GM12801 (cell line): ENCODE measurements around the gene RNF144A.

Source experiments
- TF ChIP-seq, protein P1 (sequence below): IDR thresholded peaks from one replicate; pipeline ENCODE4 v1.5.1; 2011; ENCODE audit warnings: control low read depth; ENCODE audit not compliant: insufficient read length; ENCODE audit errors: extremely low read depth

RNF144A gene

GRCh38 chr2:6920743-6921064, 3.5 kb downstream of the RNF144A start:
- TF ChIP-seq, protein P1, sequence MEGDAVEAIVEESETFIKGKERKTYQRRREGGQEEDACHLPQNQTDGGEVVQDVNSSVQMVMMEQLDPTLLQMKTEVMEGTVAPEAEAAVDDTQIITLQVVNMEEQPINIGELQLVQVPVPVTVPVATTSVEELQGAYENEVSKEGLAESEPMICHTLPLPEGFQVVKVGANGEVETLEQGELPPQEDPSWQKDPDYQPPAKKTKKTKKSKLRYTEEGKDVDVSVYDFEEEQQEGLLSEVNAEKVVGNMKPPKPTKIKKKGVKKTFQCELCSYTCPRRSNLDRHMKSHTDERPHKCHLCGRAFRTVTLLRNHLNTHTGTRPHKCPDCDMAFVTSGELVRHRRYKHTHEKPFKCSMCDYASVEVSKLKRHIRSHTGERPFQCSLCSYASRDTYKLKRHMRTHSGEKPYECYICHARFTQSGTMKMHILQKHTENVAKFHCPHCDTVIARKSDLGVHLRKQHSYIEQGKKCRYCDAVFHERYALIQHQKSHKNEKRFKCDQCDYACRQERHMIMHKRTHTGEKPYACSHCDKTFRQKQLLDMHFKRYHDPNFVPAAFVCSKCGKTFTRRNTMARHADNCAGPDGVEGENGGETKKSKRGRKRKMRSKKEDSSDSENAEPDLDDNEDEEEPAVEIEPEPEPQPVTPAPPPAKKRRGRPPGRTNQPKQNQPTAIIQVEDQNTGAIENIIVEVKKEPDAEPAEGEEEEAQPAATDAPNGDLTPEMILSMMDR: no peak

DNA sequence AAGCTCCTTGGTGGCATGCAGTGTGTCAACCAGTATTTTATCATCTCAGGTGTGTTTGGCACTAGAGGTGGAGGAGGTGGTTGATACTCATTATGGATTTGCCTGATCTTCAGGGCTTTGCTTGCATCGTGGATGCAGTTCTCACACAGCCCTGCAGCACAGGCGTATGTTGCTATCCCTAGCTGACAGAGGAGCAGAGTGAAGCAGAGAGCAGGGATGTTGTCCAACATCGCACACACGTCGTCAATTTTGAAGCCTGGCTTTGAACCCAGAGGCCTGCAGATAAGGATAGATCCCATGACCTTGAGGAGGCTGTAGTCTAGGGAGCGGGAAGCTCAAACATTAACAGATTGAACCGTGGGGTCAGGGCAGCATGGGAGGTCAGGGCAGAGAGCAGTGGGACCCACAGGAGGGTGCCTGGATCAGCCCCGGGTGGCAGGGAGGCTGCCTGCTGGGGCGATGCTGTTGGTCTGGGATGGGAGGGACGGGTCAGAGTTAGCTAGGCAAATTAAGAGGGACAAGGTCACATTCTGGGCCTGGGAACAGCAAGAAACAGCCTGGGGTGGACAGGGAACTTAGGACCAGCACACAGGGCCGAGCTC, 4.2 kb downstream of the RNF144A start:
- TF ChIP-seq, protein P1: no peak

DNA sequence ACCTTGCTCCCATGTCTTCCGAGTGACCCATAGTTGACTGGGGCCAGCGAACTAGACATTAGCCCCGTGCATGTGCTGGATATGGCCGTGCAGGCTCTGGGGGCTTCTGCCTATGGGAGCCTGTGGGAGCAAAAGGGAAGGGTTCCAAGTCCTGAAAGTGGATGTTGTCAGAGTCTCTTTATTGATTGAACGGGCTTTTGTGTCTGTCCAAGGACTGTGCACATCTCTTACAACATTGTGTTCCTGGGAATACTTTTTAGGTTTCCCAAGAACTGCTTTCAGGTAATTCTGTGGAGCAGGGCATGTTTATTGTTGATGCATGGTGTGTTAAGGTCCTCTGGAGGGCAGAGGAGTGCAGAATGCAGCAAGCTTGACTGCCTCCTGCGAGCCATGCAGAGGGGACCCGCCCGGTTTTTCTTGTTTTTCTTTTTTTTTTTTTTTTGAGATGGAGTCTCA, 5.0 kb downstream of the RNF144A start:
- TF ChIP-seq, protein P1: no peak

GRCh38 chr2:6923319-6923718, 6.1 kb downstream of the RNF144A start:
- TF ChIP-seq, protein P1: no peak

DNA sequence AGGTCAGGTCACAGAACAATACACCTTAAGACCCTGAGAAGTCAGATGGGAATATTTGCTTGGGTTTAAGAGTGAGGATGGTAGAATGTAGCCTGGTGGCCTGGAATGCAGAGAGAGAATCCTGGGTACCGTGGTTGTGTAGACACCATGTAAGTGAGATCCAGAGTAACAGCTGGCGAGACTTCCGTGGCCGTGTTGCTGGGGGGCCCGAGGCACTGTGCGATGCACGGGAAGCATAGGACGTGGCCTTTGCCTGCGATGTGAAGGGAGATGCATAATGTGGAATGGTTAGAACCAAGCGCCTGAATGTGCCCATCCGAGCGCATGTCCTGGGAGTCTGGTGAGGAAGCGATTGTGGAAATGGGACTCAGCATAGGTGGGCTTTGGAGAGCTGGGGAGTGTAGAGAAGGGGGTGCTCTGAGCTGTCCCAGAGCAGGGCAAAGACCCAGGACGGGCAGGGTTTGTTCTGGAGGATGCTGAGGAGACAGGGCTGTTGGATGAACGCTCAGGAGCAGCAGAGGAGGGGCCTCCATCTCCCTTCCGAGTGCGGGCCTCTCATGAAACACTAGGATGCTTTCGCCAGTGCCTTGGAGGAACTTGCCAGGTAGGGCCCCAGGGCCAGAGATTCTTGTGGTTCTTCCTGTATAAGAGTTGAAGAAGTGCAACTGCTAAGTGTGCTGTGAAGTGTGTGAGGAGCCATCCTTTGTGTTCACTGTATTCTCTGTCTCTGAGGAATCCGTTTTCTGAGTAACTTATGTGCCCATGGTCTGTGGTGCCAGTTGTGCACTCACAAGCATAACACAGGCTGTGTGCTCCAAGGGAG, 7.1 kb downstream of the RNF144A start:
- TF ChIP-seq, protein P1: no peak

- TF ChIP-seq, protein P1: no peak
Observed at GRCh38 chr2:6924924-6925409, 7.8 kb downstream of the RNF144A start.

GRCh38 chr2:6926071-6926732, 9.0 kb downstream of the RNF144A start:
- TF ChIP-seq, protein P1: no peak
